ENCODE measurements around the gene STIM2.

DNA sequence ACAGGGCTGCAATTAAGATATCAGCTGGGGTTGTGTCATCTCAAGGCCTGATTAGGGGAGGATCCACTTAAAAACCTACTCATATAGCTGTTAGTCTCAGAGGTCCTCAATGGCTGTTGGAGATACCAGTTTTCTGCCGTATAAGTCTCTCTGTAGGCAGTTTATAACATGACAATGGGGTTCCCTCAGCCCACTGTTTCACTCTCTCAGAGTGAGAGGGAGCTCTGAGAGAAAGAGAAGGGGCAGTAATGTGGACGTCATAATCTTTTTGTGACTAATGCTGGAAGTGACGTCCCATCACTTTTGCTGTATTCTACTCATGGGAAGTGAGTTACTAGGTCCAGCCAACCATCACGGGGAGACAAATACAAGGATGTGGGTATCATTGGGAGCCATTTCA is 70.3 kb downstream of the STIM2 start:
- TF ChIP-seq, protein P1, sequence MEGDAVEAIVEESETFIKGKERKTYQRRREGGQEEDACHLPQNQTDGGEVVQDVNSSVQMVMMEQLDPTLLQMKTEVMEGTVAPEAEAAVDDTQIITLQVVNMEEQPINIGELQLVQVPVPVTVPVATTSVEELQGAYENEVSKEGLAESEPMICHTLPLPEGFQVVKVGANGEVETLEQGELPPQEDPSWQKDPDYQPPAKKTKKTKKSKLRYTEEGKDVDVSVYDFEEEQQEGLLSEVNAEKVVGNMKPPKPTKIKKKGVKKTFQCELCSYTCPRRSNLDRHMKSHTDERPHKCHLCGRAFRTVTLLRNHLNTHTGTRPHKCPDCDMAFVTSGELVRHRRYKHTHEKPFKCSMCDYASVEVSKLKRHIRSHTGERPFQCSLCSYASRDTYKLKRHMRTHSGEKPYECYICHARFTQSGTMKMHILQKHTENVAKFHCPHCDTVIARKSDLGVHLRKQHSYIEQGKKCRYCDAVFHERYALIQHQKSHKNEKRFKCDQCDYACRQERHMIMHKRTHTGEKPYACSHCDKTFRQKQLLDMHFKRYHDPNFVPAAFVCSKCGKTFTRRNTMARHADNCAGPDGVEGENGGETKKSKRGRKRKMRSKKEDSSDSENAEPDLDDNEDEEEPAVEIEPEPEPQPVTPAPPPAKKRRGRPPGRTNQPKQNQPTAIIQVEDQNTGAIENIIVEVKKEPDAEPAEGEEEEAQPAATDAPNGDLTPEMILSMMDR (IDR thresholded peaks at IDR 0.05; ENCODE audit: borderline replicate concordance, extremely low read depth, low read length, poor library complexity, severe bottlenecking), result no peak
- no peak for TF ChIP-seq EZH2 (IDR thresholded peaks at IDR 0.05; ENCODE audit: borderline replicate concordance, low read depth, low read length, severe bottlenecking)

Measured in DND-41 (cell line).